Mesothelial cell of epicardium (in vitro differentiated cells): ENCODE measurements around the gene DDX20. TPM values are rescaled to one million over a fixed set of nuclear protein-coding genes. Genes with fewer than 3 reads are reported as not detected.
"Not testable (repeated sequence)": the region's sequence is repeated elsewhere in the genome, so short reads cannot be mapped to it uniquely, and the experiment has no call there.

Source experiments
- DNase-seq, 2 experiments: peaks; one replicate each; pipeline ENCODE4 v3.0.0; 2021; ENCODE audit warnings: low spot score in 2 of 2; ENCODE audit not compliant: unreplicated experiment in 2 of 2
- H3K27ac Mint-ChIP-seq: 2 replicates; pipeline ENCODE4 v1.8.0; 2021; ENCODE audit warnings: mixed read lengths
- H3K27me3 Mint-ChIP-seq: 2 replicates; pipeline ENCODE4 v1.8.0; 2021; ENCODE audit warnings: low read depth, mixed read lengths
- H3K36me3 Mint-ChIP-seq: 2 replicates; pipeline ENCODE4 v1.8.0; 2021; ENCODE audit warnings: mixed read lengths
- H3K4me1 Mint-ChIP-seq: 2 replicates; pipeline ENCODE4 v1.8.0; 2021; ENCODE audit warnings: mixed read lengths
- H3K4me3 Mint-ChIP-seq: 2 replicates; pipeline ENCODE4 v1.8.0; 2021; ENCODE audit warnings: mild to moderate bottlenecking, moderate library complexity, mixed read lengths
- H3K9me3 Mint-ChIP-seq: 2 replicates; pipeline ENCODE4 v1.8.0; 2021; ENCODE audit warnings: mixed read lengths
- total RNA-seq: library from RNA; stranded (reverse); gene quantifications from 3 replicates; pipeline ENCODE4 v1.2.1, GENCODE V29; 2021
- TF ChIP-seq, protein P1 (sequence below): fragments of 200-600 bp; sonication (generic); IDR thresholded peaks from one replicate; pipeline ENCODE4 v1.5.0; 2021; ENCODE audit warnings: antibody characterized with exemption; ENCODE audit not compliant: unreplicated experiment

Gene DDX20
- total RNA-seq, 1 donor from 2014 or later: 16.5 TPM

DNA sequence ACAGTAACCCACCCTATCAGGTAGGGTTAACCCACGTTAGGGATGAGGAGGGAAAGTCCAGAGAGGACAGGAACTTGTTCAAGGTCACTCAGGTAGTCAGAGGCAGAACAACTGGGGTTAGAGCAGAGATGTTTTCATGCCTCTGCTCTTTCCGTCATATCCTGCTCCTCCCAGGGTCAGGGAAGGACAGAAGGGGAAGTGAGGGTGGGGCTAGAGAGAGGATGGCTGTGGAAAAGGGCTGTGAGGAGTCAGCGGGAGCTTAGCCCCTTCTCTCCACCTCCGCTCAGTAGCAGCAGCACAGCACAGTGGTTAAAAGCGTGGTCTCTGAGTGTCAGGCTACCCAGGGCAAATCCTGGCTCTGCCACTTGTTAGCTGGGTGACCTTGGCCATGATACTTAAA, 36.5 kb downstream of the DDX20 start:
- H3K4me1 Mint-ChIP-seq: no peaks in the 10 kb centered on the region
- H3K4me3 Mint-ChIP-seq: no peak overlapping the region
- no peaks in the 10 kb centered on the region for H3K9me3 Mint-ChIP-seq
- no peaks in the 10 kb centered on the region for H3K36me3 Mint-ChIP-seq
- TF ChIP-seq, protein P1, sequence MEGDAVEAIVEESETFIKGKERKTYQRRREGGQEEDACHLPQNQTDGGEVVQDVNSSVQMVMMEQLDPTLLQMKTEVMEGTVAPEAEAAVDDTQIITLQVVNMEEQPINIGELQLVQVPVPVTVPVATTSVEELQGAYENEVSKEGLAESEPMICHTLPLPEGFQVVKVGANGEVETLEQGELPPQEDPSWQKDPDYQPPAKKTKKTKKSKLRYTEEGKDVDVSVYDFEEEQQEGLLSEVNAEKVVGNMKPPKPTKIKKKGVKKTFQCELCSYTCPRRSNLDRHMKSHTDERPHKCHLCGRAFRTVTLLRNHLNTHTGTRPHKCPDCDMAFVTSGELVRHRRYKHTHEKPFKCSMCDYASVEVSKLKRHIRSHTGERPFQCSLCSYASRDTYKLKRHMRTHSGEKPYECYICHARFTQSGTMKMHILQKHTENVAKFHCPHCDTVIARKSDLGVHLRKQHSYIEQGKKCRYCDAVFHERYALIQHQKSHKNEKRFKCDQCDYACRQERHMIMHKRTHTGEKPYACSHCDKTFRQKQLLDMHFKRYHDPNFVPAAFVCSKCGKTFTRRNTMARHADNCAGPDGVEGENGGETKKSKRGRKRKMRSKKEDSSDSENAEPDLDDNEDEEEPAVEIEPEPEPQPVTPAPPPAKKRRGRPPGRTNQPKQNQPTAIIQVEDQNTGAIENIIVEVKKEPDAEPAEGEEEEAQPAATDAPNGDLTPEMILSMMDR: no peak
- no peak overlapping the region for H3K27ac Mint-ChIP-seq
- peaks cover 40% of the 10 kb centered on the region for H3K27me3 Mint-ChIP-seq
- no peak for DNase-seq

DNA sequence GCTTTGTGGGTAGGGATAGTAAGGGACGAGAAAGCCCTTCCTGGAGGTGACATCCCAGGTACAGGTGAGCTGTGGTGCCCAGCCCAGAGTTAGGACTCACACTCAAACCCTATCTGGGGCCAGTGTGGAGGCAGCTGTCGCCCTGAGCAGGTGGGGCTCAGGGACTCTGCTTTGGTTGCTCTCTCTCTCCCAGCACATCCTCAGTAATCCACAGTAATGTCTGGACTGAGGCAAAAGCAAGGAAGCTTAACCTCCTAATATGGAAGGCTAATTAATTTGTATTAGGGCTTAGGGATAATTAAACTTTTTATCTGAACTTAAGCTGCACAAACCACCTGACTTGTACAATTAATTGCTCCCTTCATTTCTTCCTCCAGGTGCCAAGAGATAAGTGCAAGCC, 38.2 kb downstream of the DDX20 start:
- TF ChIP-seq, protein P1: no peak
- no peaks in the 10 kb centered on the region for H3K4me1 Mint-ChIP-seq
- H3K36me3 Mint-ChIP-seq: no peaks in the 10 kb centered on the region
- peaks cover 36% of the 10 kb centered on the region for H3K27me3 Mint-ChIP-seq
- no peak overlapping the region for H3K4me3 Mint-ChIP-seq
- no peak for DNase-seq
- H3K9me3 Mint-ChIP-seq: no peaks in the 10 kb centered on the region
- H3K27ac Mint-ChIP-seq: no peak overlapping the region

DNA sequence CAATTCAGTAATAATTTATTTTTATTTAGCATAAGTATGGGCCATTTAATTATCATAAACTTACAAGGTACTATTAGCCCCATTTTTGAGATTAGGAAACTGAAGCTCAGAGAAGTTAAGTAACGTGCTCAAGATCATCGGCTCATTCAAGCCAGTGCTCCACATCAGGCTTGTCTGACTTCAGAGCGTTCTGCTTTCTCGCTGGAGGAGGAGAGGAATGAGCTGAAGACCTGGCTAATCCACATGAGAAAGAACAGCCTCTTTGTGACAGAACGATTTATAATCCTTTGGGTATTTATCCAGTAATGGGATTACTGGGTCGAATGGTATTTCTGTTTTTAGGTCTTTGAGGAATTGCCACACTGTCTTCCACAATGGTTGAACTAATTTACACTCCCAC, 39.7 kb downstream of the DDX20 start:
- peaks cover 31% of the 10 kb centered on the region for H3K27me3 Mint-ChIP-seq
- H3K27ac Mint-ChIP-seq: no peak overlapping the region
- no peaks in the 10 kb centered on the region for H3K4me1 Mint-ChIP-seq
- H3K36me3 Mint-ChIP-seq: no peaks in the 10 kb centered on the region
- no peak for DNase-seq
- no peaks in the 10 kb centered on the region for H3K9me3 Mint-ChIP-seq
- no peak overlapping the region for H3K4me3 Mint-ChIP-seq
- TF ChIP-seq, protein P1: no peak

DNA sequence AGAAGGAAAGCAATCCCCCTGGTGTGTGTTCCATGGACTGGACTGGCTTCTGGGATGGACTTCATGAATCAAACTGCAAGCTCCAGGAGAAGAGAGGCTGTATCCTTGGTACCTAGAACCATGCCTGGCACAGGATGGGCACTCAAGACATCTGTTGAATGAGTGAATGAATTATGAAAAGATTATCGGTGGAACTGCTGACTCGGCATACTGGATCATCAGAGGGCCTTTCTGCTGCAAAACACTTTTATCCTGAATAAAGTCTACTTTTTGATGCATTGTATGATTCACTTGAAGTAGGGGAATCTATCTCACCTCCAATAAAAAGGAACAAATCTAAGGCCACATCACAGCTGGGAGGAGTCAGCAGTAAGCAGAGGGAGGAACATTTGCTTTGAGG, 42.9 kb downstream of the DDX20 start:
- no peak overlapping the region for H3K27ac Mint-ChIP-seq
- H3K4me1 Mint-ChIP-seq: no peaks in the 10 kb centered on the region
- DNase-seq: no peak
- H3K27me3 Mint-ChIP-seq: peaks cover 7% of the 10 kb centered on the region
- TF ChIP-seq, protein P1: no peak
- H3K4me3 Mint-ChIP-seq: no peak overlapping the region
- H3K36me3 Mint-ChIP-seq: no peaks in the 10 kb centered on the region
- H3K9me3 Mint-ChIP-seq: no peaks in the 10 kb centered on the region

DNA sequence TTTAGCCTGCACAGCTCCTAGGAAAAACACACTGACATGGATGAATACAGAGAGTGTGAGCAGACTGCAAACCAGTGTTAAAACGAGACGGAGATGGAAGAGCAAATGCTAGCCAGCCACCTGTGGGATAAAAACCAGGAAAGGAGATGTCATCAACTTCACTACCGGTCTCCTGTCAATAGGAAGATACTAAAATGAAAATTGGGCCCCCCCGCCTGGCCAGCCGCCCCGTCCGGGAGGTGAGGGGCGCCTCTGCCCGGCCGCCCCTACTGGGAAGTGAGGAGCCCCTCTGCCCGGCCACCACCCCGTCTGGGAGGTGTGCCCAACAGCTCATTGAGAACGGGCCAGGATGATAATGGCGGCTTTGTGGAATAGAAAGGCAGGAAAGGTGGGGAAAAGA, 44.0 kb downstream of the DDX20 start:
- not testable (repeated sequence) for H3K36me3 Mint-ChIP-seq, H3K9me3 Mint-ChIP-seq, H3K4me1 Mint-ChIP-seq, H3K4me3 Mint-ChIP-seq, H3K27ac Mint-ChIP-seq, DNase-seq
- peaks cover 10% of the 10 kb centered on the region for H3K27me3 Mint-ChIP-seq

DNA sequence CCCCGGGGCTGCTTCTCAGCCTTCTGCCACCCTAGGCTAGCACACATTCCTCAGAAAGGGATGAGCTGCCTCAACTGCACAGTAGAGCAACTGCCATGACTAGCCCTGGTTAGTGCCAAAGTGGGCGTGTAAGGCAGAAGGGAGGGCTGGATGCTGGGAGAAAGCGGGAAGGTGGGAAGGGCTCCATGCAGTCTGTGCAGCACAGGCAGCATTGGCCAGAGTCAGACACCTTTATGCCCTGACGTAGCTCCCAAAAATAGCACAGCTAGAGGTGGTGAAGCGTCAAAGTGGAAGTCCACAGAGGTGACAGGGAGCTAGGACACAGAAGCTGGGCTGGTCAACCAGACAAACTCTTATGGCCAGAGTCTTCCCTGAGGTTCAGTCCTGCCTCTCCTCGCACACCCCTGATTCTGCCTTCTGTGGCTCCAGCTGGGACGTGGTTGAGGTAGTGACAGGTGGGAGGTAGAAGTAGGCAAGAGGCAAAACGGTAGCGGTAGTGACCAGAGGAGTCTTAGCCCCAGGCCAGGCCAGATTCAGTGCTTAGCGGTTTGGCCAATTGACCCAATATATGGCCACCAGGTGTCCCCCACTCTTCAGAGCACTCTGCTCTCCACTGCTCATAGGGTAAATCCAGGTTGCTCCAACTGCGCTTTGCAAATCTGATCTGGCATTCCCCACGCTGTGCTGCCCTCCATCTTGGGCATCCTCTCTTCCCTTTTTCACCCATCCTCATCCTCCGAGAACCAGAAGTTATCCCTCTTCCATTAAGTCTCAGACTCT, 45.6 kb downstream of the DDX20 start:
- Mint-ChIP-seq H3K4me1 (no peaks in the 10 kb centered on the region), H3K27ac (no peak overlapping the region), H3K9me3 (no peaks in the 10 kb centered on the region), H3K4me3 (no peak overlapping the region), H3K27me3 (peaks cover 10% of the 10 kb centered on the region), H3K36me3 (no peaks in the 10 kb centered on the region)
- TF ChIP-seq, protein P1: no peak
- DNase-seq: no peak
